ENCODE measurements around the gene MYBPH. TPM values are rescaled to one million over a fixed set of nuclear protein-coding genes. Genes with fewer than 3 reads are reported as not detected.

Gene MYBPH
- total and polyA plus RNA-seq, 5 experiments from 2014 or later, result not detected

- Mint-ChIP-seq H3K27ac (no peak overlapping the region), H3K4me3 (no peak overlapping the region), H3K4me1 (peaks cover 14 to 26% (median 18%) of the 10 kb centered on the region in 4 donors), H3K27me3 (peaks cover 49 to 92% (median 71%) of the 10 kb centered on the region in 5 donors), H3K36me3 (no peaks in the 10 kb centered on the region), H3K9me3 (no peaks in the 10 kb centered on the region)
- POLR2A ChIA-PET, result no interaction called here
- ATAC-seq, result no peak
- peak in 1 of 10 donors; percentile 5 for DNase-seq
Measured at GRCh38 chr1:203124011-203124410, 51.6 kb downstream of the MYBPH start.

GRCh38 chr1:203122159-203122558 lies 53.5 kb downstream of the MYBPH start:
- no peak for ATAC-seq
- DNase-seq, result peak in 1 of 10 donors; percentile 15
- Mint-ChIP-seq H3K4me1 (peaks cover 8 to 16% (median 13%) of the 10 kb centered on the region in 4 donors), H3K4me3 (no peak overlapping the region), H3K27ac (no peak overlapping the region), H3K36me3 (no peaks in the 10 kb centered on the region), H3K27me3 (peaks cover 48 to 89% (median 65%) of the 10 kb centered on the region in 5 donors), H3K9me3 (no peaks in the 10 kb centered on the region)
- POLR2A ChIA-PET, result no interaction called here

- Mint-ChIP-seq H3K27ac (no peak overlapping the region), H3K4me3 (no peak overlapping the region), H3K9me3 (no peaks in the 10 kb centered on the region), H3K36me3 (no peaks in the 10 kb centered on the region), H3K4me1 (peaks cover 4 to 14% (median 8%) of the 10 kb centered on the region in 4 donors), H3K27me3 (peaks cover 44 to 86% (median 64%) of the 10 kb centered on the region in 5 donors)
- peak in 1 of 10 donors; percentile 13 for DNase-seq
- ATAC-seq, result no peak
- POLR2A ChIA-PET, result no interaction called here
Measured at GRCh38 chr1:203121186-203122015, 54.2 kb downstream of the MYBPH start.

- no peaks in the 10 kb centered on the region for H3K36me3 Mint-ChIP-seq
- POLR2A ChIA-PET, result no interaction called here
- no peaks in the 10 kb centered on the region for H3K9me3 Mint-ChIP-seq
- peaks cover 3 to 11% (median 7%) of the 10 kb centered on the region in 4 donors for H3K4me1 Mint-ChIP-seq
- H3K4me3 Mint-ChIP-seq, result no peak overlapping the region
- peak overlapping the region in 1 of 10 donors; percentile 15 for H3K27ac Mint-ChIP-seq
- no peak for ATAC-seq
- H3K27me3 Mint-ChIP-seq, result peaks cover 44 to 82% (median 61%) of the 10 kb centered on the region in 5 donors
- DNase-seq, result peak in 1 of 10 donors; percentile 11
Measured at GRCh38 chr1:203120325-203121153, 55.1 kb downstream of the MYBPH start.

Other genes with a start within 250 kb of the MYBPH start
- gene KLHL12, start 248.6 kb downstream of the MYBPH start, total RNA-seq, result 10 to 100 TPM; 23.0 to 25.4 TPM
- 10 to 100 TPM; 12.5 to 16.5 (median 15.1) TPM for gene KLHL12, start 248.6 kb downstream of the MYBPH start, polyA plus RNA-seq
- gene ADIPOR1, start 217.5 kb downstream of the MYBPH start, total RNA-seq, result 10 to 100 TPM; 51.9 to 58.8 TPM
- gene ADIPOR1, start 217.5 kb downstream of the MYBPH start, polyA plus RNA-seq, result 10 to 100 TPM; 71.6 to 91.8 (median 73.2) TPM
- 10 to 100 TPM; 51.1 to 52.3 TPM for gene CYB5R1, start 208.6 kb downstream of the MYBPH start, total RNA-seq
- gene CYB5R1, start 208.6 kb downstream of the MYBPH start, polyA plus RNA-seq, result 10 to 100 TPM; 57.4 to 60.5 (median 60.1) TPM
- 10 to 100 TPM; 85.4 to 92.0 TPM for gene TMEM183A, start 168.5 kb downstream of the MYBPH start, total RNA-seq
- gene TMEM183A, start 168.5 kb downstream of the MYBPH start, polyA plus RNA-seq, result 10 to 100 TPM; 46.2 to 53.6 (median 47.4) TPM
- gene PPFIA4, start 149.3 kb downstream of the MYBPH start, total RNA-seq, result 1 to 10 TPM; 1.4 to 1.6 TPM
- gene PPFIA4, start 149.3 kb downstream of the MYBPH start, polyA plus RNA-seq, result under 1 TPM in 1 of 3 donors, not detected in 2; 0.18 TPM
- not detected for gene MYOG, start 89.8 kb downstream of the MYBPH start, total RNA-seq
- gene MYOG, start 89.8 kb downstream of the MYBPH start, polyA plus RNA-seq, result not detected
- not detected for gene ADORA1, start 48.1 kb downstream of the MYBPH start, total RNA-seq
- gene ADORA1, start 48.1 kb downstream of the MYBPH start, polyA plus RNA-seq, result not detected
- gene CHI3L1, start 10.9 kb upstream of the MYBPH start, total RNA-seq, result not detected
- not detected for gene CHI3L1, start 10.9 kb upstream of the MYBPH start, polyA plus RNA-seq
- 1 to 10 TPM in 1 of 2 experiments, under 1 TPM in 1; 0.75 to 2.5 TPM for gene CHIT1, start 53.8 kb upstream of the MYBPH start, total RNA-seq
- under 1 TPM in 1 of 3 donors, not detected in 2; 0.05 TPM for gene CHIT1, start 53.8 kb upstream of the MYBPH start, polyA plus RNA-seq
- gene BTG2, start 129.7 kb upstream of the MYBPH start, total RNA-seq, result 100 to 1,000 TPM; 186 to 191 TPM
- gene BTG2, start 129.7 kb upstream of the MYBPH start, polyA plus RNA-seq, result 100 to 1,000 TPM in 2 of 3 donors, 10 to 100 TPM in 1; 91.8 to 179 (median 122) TPM
- not detected for gene FMOD, start 175.3 kb upstream of the MYBPH start, total RNA-seq
- gene FMOD, start 175.3 kb upstream of the MYBPH start, polyA plus RNA-seq, result not detected

All from naive thymus-derived CD8-positive, alpha-beta T cell (primary cell).